Breast epithelium (tissue), 4 donors: ENCODE results near the gene SPTBN1. TPM values are rescaled to one million over a fixed set of nuclear protein-coding genes. Genes with fewer than 3 reads are reported as not detected.

ENCODE experiments used
- DNase-seq, 2 donors: peaks; one replicate each; pipeline ENCODE4 v3.0.0-alpha.2; 2019; ENCODE audit warnings: low spot score in 2 of 2
- H3K27ac ChIP-seq, 2 donors: fragments of 200-600 bp; sonication (generic) in 1 of 2; one replicate each; pipeline ENCODE4 v1.5.1; 2016 to 2019; ENCODE audit warnings: mild to moderate bottlenecking in 1 of 2
- H3K27me3 ChIP-seq, 2 donors: fragments of 200-600 bp; sonication (generic) in 1 of 2; one replicate each; pipeline versions ENCODE4 v1.5.1 to v1.6.0; 2017 to 2019; ENCODE audit warnings: control low read depth in 1 of 2, mild to moderate bottlenecking in 1 of 2
- H3K36me3 ChIP-seq: fragments of 200-600 bp; one replicate; pipeline ENCODE4 v1.5.1; 2019
- H3K4me1 ChIP-seq, 2 donors: fragments of 200-600 bp; sonication (generic); one replicate each; pipeline ENCODE4 v1.5.1; 2016 to 2019; ENCODE audit warnings: control low read depth in 1 of 2
- H3K4me3 ChIP-seq, 3 donors: fragments of 200-600 bp; sonication (generic); 1 replicate in 2 of 3; 2 replicates in 1 of 3; pipeline ENCODE4 v1.5.1; 2016 to 2019; ENCODE audit warnings: mild to moderate bottlenecking in 3 of 3, moderate library complexity in 2 of 3
- H3K9me3 ChIP-seq, 2 donors: fragments of 200-600 bp; sonication (generic) in 1 of 2; one replicate each; pipeline ENCODE4 v1.5.1; 2016 to 2019; ENCODE audit warnings: control low read depth in 1 of 2
- POLR2A ChIP-seq: fragments of 450-650 bp; IDR thresholded peaks from one replicate; pipeline ENCODE4 v1.6.1; 2016; ENCODE audit warnings: antibody characterized with exemption, mild to moderate bottlenecking, moderate library complexity
- POLR2AphosphoS5 ChIP-seq, 3 donors: sonication (generic); formaldehyde crosslinking; IDR thresholded peaks; one replicate each; pipeline ENCODE4 v1.6.1; 2017; ENCODE audit warnings: antibody characterized with exemption in 3 of 3
- intact Hi-C: fragments of 100-400 bp; cut with DNase I; formaldehyde crosslinking; loops from one replicate; pipeline ENCODE4 v1.15.1; 2023; ENCODE audit warnings: low total_unique reads
- total RNA-seq, 3 donors: library from RNA; depleted of rRNA; stranded (reverse); fragments of >200 nt; gene quantifications; one replicate each; pipeline ENCODE4 v1.1.0, GENCODE V29; 2016
- TF ChIP-seq, protein P1 (sequence below), 3 donors: fragments of 450-650 bp; IDR thresholded peaks; one replicate each; pipeline ENCODE4 v1.5.1; 2016 to 2017; ENCODE audit warnings: antibody characterized with exemption in 3 of 3, mild to moderate bottlenecking in 3 of 3, moderate library complexity in 3 of 3

SPTBN1 gene
- total RNA-seq, 3 donors from 2014 or later = 223 to 1,216 (median 273) TPM

- TF ChIP-seq POLR2A = no peak
- TF ChIP-seq POLR2AphosphoS5 (IDR thresholded peaks at IDR 0.05) = no peak
- TF ChIP-seq, protein P1, sequence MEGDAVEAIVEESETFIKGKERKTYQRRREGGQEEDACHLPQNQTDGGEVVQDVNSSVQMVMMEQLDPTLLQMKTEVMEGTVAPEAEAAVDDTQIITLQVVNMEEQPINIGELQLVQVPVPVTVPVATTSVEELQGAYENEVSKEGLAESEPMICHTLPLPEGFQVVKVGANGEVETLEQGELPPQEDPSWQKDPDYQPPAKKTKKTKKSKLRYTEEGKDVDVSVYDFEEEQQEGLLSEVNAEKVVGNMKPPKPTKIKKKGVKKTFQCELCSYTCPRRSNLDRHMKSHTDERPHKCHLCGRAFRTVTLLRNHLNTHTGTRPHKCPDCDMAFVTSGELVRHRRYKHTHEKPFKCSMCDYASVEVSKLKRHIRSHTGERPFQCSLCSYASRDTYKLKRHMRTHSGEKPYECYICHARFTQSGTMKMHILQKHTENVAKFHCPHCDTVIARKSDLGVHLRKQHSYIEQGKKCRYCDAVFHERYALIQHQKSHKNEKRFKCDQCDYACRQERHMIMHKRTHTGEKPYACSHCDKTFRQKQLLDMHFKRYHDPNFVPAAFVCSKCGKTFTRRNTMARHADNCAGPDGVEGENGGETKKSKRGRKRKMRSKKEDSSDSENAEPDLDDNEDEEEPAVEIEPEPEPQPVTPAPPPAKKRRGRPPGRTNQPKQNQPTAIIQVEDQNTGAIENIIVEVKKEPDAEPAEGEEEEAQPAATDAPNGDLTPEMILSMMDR (IDR thresholded peaks at IDR 0.05) = no peak
- Histone ChIP-seq H3K4me1 (peaks cover 5 to 26% of the 10 kb centered on the region in 2 donors), H3K27ac (peak overlapping the region in 1 of 2 donors; percentile 81), H3K27me3 (no peaks in the 10 kb centered on the region), H3K4me3 (no peak overlapping the region), H3K9me3 (no peaks in the 10 kb centered on the region), H3K36me3 (peaks cover 5% of the 10 kb centered on the region)
- no peak for DNase-seq
- intact Hi-C loops = no loop called here
Measured at GRCh38 chr2:54664238-54664786, 208.2 kb downstream of the SPTBN1 start.

GRCh38 chr2:54665436-54665856 lies 209.3 kb downstream of the SPTBN1 start:
- TF ChIP-seq POLR2A = no peak
- TF ChIP-seq, protein P1 (IDR thresholded peaks at IDR 0.05) = no peak
- no peak for TF ChIP-seq POLR2AphosphoS5 (IDR thresholded peaks at IDR 0.05)
- intact Hi-C loops = no loop called here
- Histone ChIP-seq H3K27ac (peak overlapping the region; percentile 78 to 81), H3K36me3 (no peaks in the 10 kb centered on the region), H3K27me3 (no peaks in the 10 kb centered on the region), H3K4me1 (peaks cover 9 to 31% of the 10 kb centered on the region in 2 donors), H3K9me3 (no peaks in the 10 kb centered on the region), H3K4me3 (no peak overlapping the region)
- no peak for DNase-seq

- intact Hi-C loops = no loop called here
- Histone ChIP-seq H3K9me3 (no peaks in the 10 kb centered on the region), H3K36me3 (no peaks in the 10 kb centered on the region), H3K4me1 (peaks cover 9 to 31% of the 10 kb centered on the region in 2 donors), H3K4me3 (peak overlapping the region in 1 of 3 donors; percentile 4), H3K27ac (peak overlapping the region; percentile 78 to 81), H3K27me3 (no peaks in the 10 kb centered on the region)
- TF ChIP-seq, protein P1 (IDR thresholded peaks at IDR 0.05) = no peak
- TF ChIP-seq POLR2A (no peak), POLR2AphosphoS5 (IDR thresholded peaks at IDR 0.05) (no peak)
- DNase-seq = peak in 1 of 2 donors; percentile 73
Measured at GRCh38 chr2:54666131-54666633, 210.1 kb downstream of the SPTBN1 start.

DNA sequence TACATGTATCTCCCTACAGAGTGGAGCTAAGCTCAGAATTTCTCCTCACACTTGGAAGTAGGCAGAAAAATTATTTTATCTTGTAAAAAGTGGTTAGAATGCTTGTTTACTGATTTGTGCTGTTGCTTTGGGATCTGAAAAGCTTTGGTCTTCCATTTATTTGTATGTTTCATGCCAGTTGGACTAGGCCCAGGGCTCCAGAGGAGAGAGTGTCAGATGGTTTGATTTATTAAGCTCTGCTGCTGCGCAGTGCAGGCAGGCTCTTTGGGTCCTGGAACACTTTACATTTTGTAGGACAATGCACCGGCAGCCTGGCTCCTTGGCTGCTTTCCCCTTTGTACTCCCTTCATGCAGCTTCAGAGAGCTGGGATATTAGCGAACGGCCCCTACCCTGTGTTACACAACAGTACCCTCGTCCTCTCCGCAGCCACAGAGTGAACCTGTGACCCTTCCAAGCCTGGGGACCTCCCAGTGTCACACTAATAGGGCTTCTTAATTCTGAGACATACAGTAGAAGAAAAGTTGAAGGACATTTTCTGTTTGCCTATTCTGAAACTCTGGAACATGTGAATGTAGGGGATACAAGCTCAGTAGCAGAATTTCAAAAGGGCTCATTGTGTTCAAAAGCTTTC lies 210.6 kb downstream of the SPTBN1 start:
- Histone ChIP-seq H3K27me3 (no peaks in the 10 kb centered on the region), H3K27ac (peak overlapping the region; percentile 78 to 81), H3K9me3 (no peaks in the 10 kb centered on the region), H3K4me1 (peaks cover 9 to 31% of the 10 kb centered on the region in 2 donors), H3K36me3 (no peaks in the 10 kb centered on the region), H3K4me3 (peak overlapping the region in 1 of 3 donors; percentile 4)
- TF ChIP-seq POLR2A (no peak), POLR2AphosphoS5 (IDR thresholded peaks at IDR 0.05) (no peak)
- TF ChIP-seq, protein P1 (IDR thresholded peaks at IDR 0.05) = no peak
- no peak for DNase-seq
- intact Hi-C loops = no loop called here

DNA sequence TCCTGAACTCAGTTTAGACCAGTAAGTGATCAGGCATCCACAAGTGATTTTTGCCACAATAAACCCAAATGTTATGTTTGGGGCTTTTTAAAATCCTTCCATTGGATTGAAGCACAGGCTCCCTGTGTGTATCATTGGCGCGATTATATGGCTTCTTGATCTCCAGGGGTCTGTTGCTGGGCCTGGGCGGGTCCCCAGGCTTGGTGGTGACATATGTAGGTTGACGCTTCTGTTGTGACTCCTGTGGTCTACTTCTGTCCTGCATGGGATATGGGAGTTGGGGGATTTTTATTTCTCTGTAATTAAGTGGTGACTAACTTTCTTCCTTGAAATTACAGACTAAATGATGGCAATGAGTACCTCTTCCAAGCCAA lies 211.1 kb downstream of the SPTBN1 start:
- intact Hi-C loops = no loop called here
- DNase-seq = no peak
- TF ChIP-seq POLR2AphosphoS5 (IDR thresholded peaks at IDR 0.05) (no peak), POLR2A (no peak)
- TF ChIP-seq, protein P1 (IDR thresholded peaks at IDR 0.05) = no peak
- no peak overlapping the region for H3K4me3 ChIP-seq
- no peaks in the 10 kb centered on the region for H3K9me3 ChIP-seq
- H3K36me3 ChIP-seq = no peaks in the 10 kb centered on the region
- H3K4me1 ChIP-seq = peaks cover 9 to 31% of the 10 kb centered on the region in 2 donors
- no peaks in the 10 kb centered on the region for H3K27me3 ChIP-seq
- H3K27ac ChIP-seq = peak overlapping the region; percentile 78 to 81
